Pancreas (tissue), 10 donors: ENCODE measurements around the gene DET1. TPM values are rescaled to one million over a fixed set of nuclear protein-coding genes. Genes with fewer than 3 reads are reported as not detected.

Experiments used
- ATAC-seq, 4 donors: fragments of 200-7000 bp; cut with Tn5 transposase; one replicate each; pipeline versions ENCODE4 v1.8.0 to v1.9.1; 2020; ENCODE audit warnings: mild to moderate bottlenecking in 4 of 4, moderate library complexity in 4 of 4
- DNase-seq, 6 donors: peaks; one replicate each; pipeline ENCODE4 v3.0.0-alpha.2; 2020
- FAIRE-seq: peaks from 2 replicates; lab custom pipeline; 2012; peaks lifted over from hg19 to GRCh38; lab: Jason Lieb, UNC
- H3K27ac ChIP-seq, 4 donors: fragments of 200-600 bp; sonication (generic); 1 replicate in 3 of 4; 2 replicates in 1 of 4; pipeline versions ENCODE4 v1.5.0 to v1.8.0; 2020
- H3K27me3 ChIP-seq, 4 donors: fragments of 200-600 bp; one replicate each; pipeline ENCODE4 v1.8.0; 2021
- H3K36me3 ChIP-seq, 3 donors: fragments of 200-600 bp; sonication (generic) in 1 of 3; one replicate each; pipeline versions ENCODE4 v1.5.0 to v1.8.0; 2020 to 2021
- H3K4me1 ChIP-seq, 3 donors: fragments of 200-600 bp; one replicate each; pipeline ENCODE4 v1.8.0; 2021
- H3K4me3 ChIP-seq, 4 donors: fragments of 200-600 bp; sonication (generic) in 2 of 4; one replicate each; pipeline versions ENCODE4 v1.5.0 to v1.8.0; 2020 to 2021
- H3K9me3 ChIP-seq, 4 donors: fragments of 200-600 bp; one replicate each; pipeline ENCODE4 v1.8.0; 2021
- CTCF ChIP-seq, 4 donors: fragments of 200-600 bp; sonication (generic) in 3 of 4; IDR thresholded peaks; one replicate each; pipeline versions ENCODE4 v1.5.0 to v1.8.0; 2021; ENCODE audit warnings: antibody characterized with exemption in 4 of 4
- WGBS, 2 donors: extraction: QIAGEN DNeasy Blood & Tissue Kit; methylation state at CpG; one replicate each; pipeline ENCODE4 v1.1.7; 2013; 5-methylcytosine and 5-hydroxymethylcytosine counted together
- intact Hi-C, 3 donors: fragments of 100-400 bp; cut with DNase I; formaldehyde crosslinking; loops; one replicate each; pipeline versions ENCODE4 v1.11.1 to v1.14.2; 2022
- polyA plus RNA-seq, 2 donors: library from polyadenylated mRNA; stranded (reverse); fragments of 200-250 nt; gene quantifications; one replicate each; pipeline ENCODE4 v1.2.3, GENCODE V29; 2013
- total RNA-seq, 6 donors: library from RNA; stranded (reverse); fragmentation: NEBNext Ultra II Directional in 4 of 6; extraction: Animal tissue kit (Norgen Biotek cat#: 25700) in 4 of 6; gene quantifications; one replicate each; pipeline versions ENCODE4 v1.2.1 to v1.2.4, GENCODE V29; 2021 to 2023
- donor health status: healthy with polysubstance abuse.
- donor health status: DM: no; HTN: no; CAD: no; lungs with moderate emphysema.
- donor health status: DM: no; HTN: no; CAD: no.
- donor health status: control.
- donor health status: control.
- donor health status: Bipolar disorder and iron deficiency.
- donor health status: DM: yes; HTN: yes; CAD: no.
- donor health status: DM: no; HTN: no; CAD: no.
- donor health status: DM: no; HTN: no; CAD: no.
- donor health status: DM: yes; HTN: yes; CAD: no.

The DET1 gene
- total and polyA plus RNA-seq, 8 donors: 2.2 to 4.2 (median 3.0) TPM

- ATAC-seq (no peak), DNase-seq (no peak), FAIRE-seq (no peak)
- intact Hi-C loops: no loop called here
- no peaks in the 10 kb centered on the region for H3K36me3 ChIP-seq
- no peaks in the 10 kb centered on the region for H3K4me1 ChIP-seq
- TF ChIP-seq CTCF (IDR thresholded peaks at IDR 0.05): no peak
- no peaks in the 10 kb centered on the region for H3K9me3 ChIP-seq
- H3K27ac ChIP-seq: no peak overlapping the region
- H3K4me3 ChIP-seq: no peak overlapping the region
- 84 to 85% methylated on average over 9 of the region's 9 CpGs for WGBS, 2 donors
- no peaks in the 10 kb centered on the region for H3K27me3 ChIP-seq
These were observed 7.5 kb downstream of the DET1 start for GRCh38 chr15:88538972-88539371.

GRCh38 chr15:88537591-88538317, 8.7 kb downstream of the DET1 start:
- Histone ChIP-seq H3K27me3 (no peaks in the 10 kb centered on the region), H3K4me1 (no peaks in the 10 kb centered on the region), H3K4me3 (no peak overlapping the region), H3K36me3 (no peaks in the 10 kb centered on the region), H3K27ac (no peak overlapping the region), H3K9me3 (no peaks in the 10 kb centered on the region)
- intact Hi-C loops: no loop called here
- ATAC-seq: no peak
- TF ChIP-seq CTCF (IDR thresholded peaks at IDR 0.05): no peak
- 82 to 84% methylated on average over 7 of the region's 7 CpGs for whole genome bisulfite sequencing, 2 donors
- FAIRE-seq: no peak
- no peak for DNase-seq

GRCh38 chr15:88535607-88536313, 10.7 kb downstream of the DET1 start:
- no peak for ATAC-seq
- Histone ChIP-seq H3K27ac (no peak overlapping the region), H3K4me1 (no peaks in the 10 kb centered on the region), H3K36me3 (peaks cover 0 to 3% (median 0%) of the 10 kb centered on the region in 3 donors), H3K9me3 (no peaks in the 10 kb centered on the region), H3K27me3 (no peaks in the 10 kb centered on the region), H3K4me3 (no peak overlapping the region)
- TF ChIP-seq CTCF (IDR thresholded peaks at IDR 0.05): no peak
- no peak for FAIRE-seq
- intact Hi-C loops: no loop called here
- no peak for DNase-seq
- 98 to 99% methylated on average over 3 of the region's 3 CpGs for WGBS, 2 donors

- peaks cover 0 to 7% (median 0%) of the 10 kb centered on the region in 3 donors for H3K36me3 ChIP-seq
- ATAC-seq (no peak), FAIRE-seq (no peak), DNase-seq (no peak)
- intact Hi-C loops: no loop called here
- no peak overlapping the region for H3K27ac ChIP-seq
- TF ChIP-seq CTCF (IDR thresholded peaks at IDR 0.05): no peak
- H3K4me3 ChIP-seq: no peak overlapping the region
- no peaks in the 10 kb centered on the region for H3K9me3 ChIP-seq
- H3K4me1 ChIP-seq: no peaks in the 10 kb centered on the region
- no peaks in the 10 kb centered on the region for H3K27me3 ChIP-seq
These were observed 11.4 kb downstream of the DET1 start for GRCh38 chr15:88535100-88535499.

- intact Hi-C loops: no loop called here
- H3K27ac ChIP-seq: no peak overlapping the region
- H3K27me3 ChIP-seq: no peaks in the 10 kb centered on the region
- WGBS, 2 donors: 94 to 97% methylated on average over 3 of the region's 3 CpGs
- H3K36me3 ChIP-seq: peaks cover 0 to 7% (median 0%) of the 10 kb centered on the region in 3 donors
- no peak for DNase-seq
- no peak for ATAC-seq
- no peaks in the 10 kb centered on the region for H3K9me3 ChIP-seq
- no peak overlapping the region for H3K4me3 ChIP-seq
- no peak for FAIRE-seq
- no peak for TF ChIP-seq CTCF (IDR thresholded peaks at IDR 0.05)
- no peaks in the 10 kb centered on the region for H3K4me1 ChIP-seq
These were observed 13.1 kb downstream of the DET1 start for GRCh38 chr15:88533376-88533775.
